CD14-positive monocyte (primary cell): ENCODE results near the gene MAD2L1BP. TPM values are rescaled to one million over a fixed set of nuclear protein-coding genes. Genes with fewer than 3 reads are reported as not detected.

Experiments
- DNase-seq, 3 donors: peaks; one replicate each; pipeline ENCODE4 v3.0.0-alpha.2; 2011 to 2022
- H2AFZ ChIP-seq: 2 replicates; pipeline ENCODE4 v1.6.0; 2012; ENCODE audit warnings: mild to moderate bottlenecking, low read depth, low read length, inconsistent platforms; ENCODE audit not compliant: insufficient read depth, poor library complexity, severe bottlenecking
- H3K27ac ChIP-seq, 2 donors: 1 replicate in 1 of 2; 2 replicates in 1 of 2; pipeline ENCODE4 v1.5.1; 2012 to 2013; ENCODE audit warnings: low read length in 2 of 2, control low read depth in 1 of 2, inconsistent platforms in 1 of 2, low read depth in 1 of 2, mild to moderate bottlenecking in 1 of 2
- H3K27me3 ChIP-seq, 2 donors: one replicate each; pipeline versions ENCODE4 v1.6.0 to v1.6.1; 2011 to 2013; ENCODE audit warnings: low read length in 2 of 2; ENCODE audit not compliant: control insufficient read depth in 2 of 2, insufficient read depth in 2 of 2
- H3K36me3 ChIP-seq, 2 donors: replicated peaks in 1 of 2; 1 replicate in 1 of 2; 2 replicates in 1 of 2; pipeline versions ENCODE4 v1.5.1 to v1.6.1; 2012 to 2013; ENCODE audit warnings: low read length in 2 of 2, control low read depth in 1 of 2, inconsistent platforms in 1 of 2, mild to moderate bottlenecking in 1 of 2; ENCODE audit not compliant: insufficient read depth in 2 of 2, control insufficient read depth in 1 of 2
- H3K4me1 ChIP-seq, 2 donors: 1 replicate in 1 of 2; 2 replicates in 1 of 2; pipeline versions ENCODE4 v1.5.1 to v1.6.1; 2012 to 2013; ENCODE audit warnings: low read length in 2 of 2, control low read depth in 1 of 2, inconsistent platforms in 1 of 2, mild to moderate bottlenecking in 1 of 2, moderate library complexity in 1 of 2; ENCODE audit not compliant: insufficient read depth in 2 of 2, control insufficient read depth in 1 of 2
- H3K4me2 ChIP-seq: replicated peaks from 2 replicates; pipeline ENCODE3; 2012; ENCODE audit warnings: low read length, moderate library complexity, mild to moderate bottlenecking; ENCODE audit not compliant: poor library complexity, severe bottlenecking; ENCODE audit errors: extremely low read depth
- H3K4me3 ChIP-seq, 3 experiments: fragments of 200-600 bp in 1 of 3; sonication (generic) in 1 of 3; replicated peaks in 1 of 3; 1 replicate in 2 of 3; 2 replicates in 1 of 3; pipeline ENCODE4 v1.5.1; 2011 to 2013; ENCODE audit warnings: low read length in 3 of 3, mild to moderate bottlenecking in 3 of 3, control low read depth in 2 of 3, low read depth in 2 of 3, inconsistent platforms in 1 of 3, moderate library complexity in 1 of 3
- H3K79me2 ChIP-seq: 2 replicates; pipeline ENCODE4 v1.6.0; 2012; ENCODE audit warnings: mild to moderate bottlenecking, control low read depth, inconsistent platforms, low read length, moderate library complexity; ENCODE audit not compliant: insufficient read depth
- H3K9ac ChIP-seq: 2 replicates; pipeline ENCODE4 v1.6.0; 2017; ENCODE audit warnings: low read length, mild to moderate bottlenecking; ENCODE audit not compliant: insufficient read depth, poor library complexity, severe bottlenecking
- H3K9me3 ChIP-seq, 2 donors: replicated peaks in 1 of 2; 1 replicate in 1 of 2; 2 replicates in 1 of 2; pipeline versions ENCODE4 v1.5.1 to v1.6.1; 2012 to 2013; ENCODE audit warnings: low read length in 2 of 2, control low read depth in 1 of 2; ENCODE audit not compliant: control insufficient read depth in 1 of 2, insufficient read depth in 1 of 2
- H4K20me1 ChIP-seq: 2 replicates; pipeline ENCODE4 v1.6.0; 2012; ENCODE audit warnings: mild to moderate bottlenecking, low read length, control low read depth, moderate library complexity; ENCODE audit not compliant: insufficient read depth
- H3K27ac Mint-ChIP-seq, 7 donors: one replicate each; pipeline ENCODE4 v1.8.0; 2020; ENCODE audit warnings: mild to moderate bottlenecking in 7 of 7, mixed read lengths in 7 of 7, moderate library complexity in 6 of 7, inconsistent platforms in 2 of 7
- H3K27me3 Mint-ChIP-seq, 3 donors: one replicate each; pipeline ENCODE4 v1.8.0; 2021 to 2022; ENCODE audit warnings: low read depth in 3 of 3, mild to moderate bottlenecking in 3 of 3, mixed read lengths in 3 of 3, moderate library complexity in 3 of 3, inconsistent platforms in 1 of 3
- H3K36me3 Mint-ChIP-seq, 2 donors: one replicate each; pipeline ENCODE4 v1.8.0; 2020; ENCODE audit warnings: mixed read lengths in 2 of 2, inconsistent platforms in 1 of 2, mild to moderate bottlenecking in 1 of 2
- H3K4me1 Mint-ChIP-seq: one replicate; pipeline ENCODE4 v1.8.0; 2020; ENCODE audit warnings: mild to moderate bottlenecking, mixed read lengths
- H3K4me3 Mint-ChIP-seq, 2 donors: one replicate each; pipeline ENCODE4 v1.8.0; 2020; ENCODE audit warnings: mild to moderate bottlenecking in 2 of 2, mixed read lengths in 2 of 2, moderate library complexity in 1 of 2
- H3K9me3 Mint-ChIP-seq, 7 donors: one replicate each; pipeline ENCODE4 v1.8.0; 2020 to 2022; ENCODE audit warnings: mixed read lengths in 7 of 7, mild to moderate bottlenecking in 6 of 7, moderate library complexity in 6 of 7, inconsistent platforms in 2 of 7
- WGBS: methylation state at CpG from one replicate; pipeline ENCODE4 v1.1.5; 2013; ENCODE audit warnings: missing lambda C conversion rate; ENCODE audit not compliant: insufficient coverage; 5-methylcytosine and 5-hydroxymethylcytosine counted together
- intact Hi-C, 2 donors: fragments of 100-400 bp; cut with micrococcal nuclease; formaldehyde crosslinking; loops; one replicate each; pipeline versions ENCODE4 v1.15.0 to v1.15.1; 2023
- polyA plus RNA-seq, 3 donors: library from polyadenylated mRNA; depleted of rRNA in 1 of 3; unstranded in 2 of 3; stranded (reverse) in 1 of 3; fragments of 300-500 nt in 2 of 3; fragments of >200 nt in 1 of 3; fragmentation: Illumina TruSeq in 2 of 3; gene quantifications; 1 replicate in 2 of 3; 2 replicates in 1 of 3; pipeline ENCODE4 v1.2.3, GENCODE V29; 2012 to 2021
- TF ChIP-seq, protein P1 (sequence below): fragments of 200-600 bp; IDR thresholded peaks from one replicate; pipeline ENCODE4 v1.8.0; 2022; ENCODE audit warnings: antibody characterized with exemption, mild to moderate bottlenecking

MAD2L1BP gene
- polyA plus RNA-seq, 3 donors, result 17.3 to 33.5 (median 26.5) TPM

DNA sequence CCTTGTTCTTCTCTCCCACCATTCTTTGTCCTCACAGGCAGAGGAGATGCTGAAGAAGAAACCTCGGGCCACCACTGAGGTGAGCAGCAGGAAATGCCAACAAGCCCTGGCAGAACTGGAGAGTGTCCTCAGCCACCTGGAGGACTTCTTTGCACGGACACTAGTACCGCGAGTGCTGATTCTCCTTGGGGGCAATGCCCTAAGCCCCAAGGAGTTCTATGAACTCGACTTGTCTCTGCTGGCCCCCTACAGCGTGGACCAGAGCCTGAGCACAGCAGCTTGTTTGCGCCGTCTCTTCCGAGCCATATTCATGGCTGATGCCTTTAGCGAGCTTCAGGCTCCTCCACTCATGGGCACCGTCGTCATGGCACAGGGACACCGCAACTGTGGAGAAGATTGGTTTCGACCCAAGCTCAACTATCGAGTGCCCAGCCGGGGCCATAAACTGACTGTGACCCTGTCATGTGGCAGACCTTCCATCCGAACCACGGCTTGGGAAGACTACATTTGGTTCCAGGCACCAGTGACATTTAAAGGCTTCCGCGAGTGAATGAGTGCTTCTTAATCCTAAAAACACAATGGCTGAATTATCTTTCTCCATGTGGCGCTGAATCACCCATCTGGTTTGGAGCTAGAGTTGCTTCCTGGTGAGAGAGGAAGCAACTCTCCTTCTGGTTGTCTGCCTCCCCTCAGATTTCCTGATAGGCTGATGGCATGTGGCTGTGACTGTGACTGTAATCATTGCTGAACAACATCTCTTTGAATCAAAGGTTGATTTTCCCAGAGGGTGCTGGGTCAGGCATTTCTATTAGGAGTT is 4.6 kb downstream of the MAD2L1BP start:
- Histone ChIP-seq H3K36me3 (peaks cover 29 to 43% of the 10 kb centered on the region in 2 donors), H3K4me1 (peaks cover 23 to 32% of the 10 kb centered on the region in 2 donors), H2AFZ (no peak overlapping the region), H4K20me1 (peaks cover 48% of the 10 kb centered on the region), H3K27ac (no peak overlapping the region), H3K79me2 (peaks cover 60% of the 10 kb centered on the region), H3K9ac (no peak overlapping the region), H3K9me3 (no peaks in the 10 kb centered on the region), H3K4me2 (no peak overlapping the region), H3K4me3 (no peak overlapping the region), H3K27me3 (no peaks in the 10 kb centered on the region)
- TF ChIP-seq, protein P1, sequence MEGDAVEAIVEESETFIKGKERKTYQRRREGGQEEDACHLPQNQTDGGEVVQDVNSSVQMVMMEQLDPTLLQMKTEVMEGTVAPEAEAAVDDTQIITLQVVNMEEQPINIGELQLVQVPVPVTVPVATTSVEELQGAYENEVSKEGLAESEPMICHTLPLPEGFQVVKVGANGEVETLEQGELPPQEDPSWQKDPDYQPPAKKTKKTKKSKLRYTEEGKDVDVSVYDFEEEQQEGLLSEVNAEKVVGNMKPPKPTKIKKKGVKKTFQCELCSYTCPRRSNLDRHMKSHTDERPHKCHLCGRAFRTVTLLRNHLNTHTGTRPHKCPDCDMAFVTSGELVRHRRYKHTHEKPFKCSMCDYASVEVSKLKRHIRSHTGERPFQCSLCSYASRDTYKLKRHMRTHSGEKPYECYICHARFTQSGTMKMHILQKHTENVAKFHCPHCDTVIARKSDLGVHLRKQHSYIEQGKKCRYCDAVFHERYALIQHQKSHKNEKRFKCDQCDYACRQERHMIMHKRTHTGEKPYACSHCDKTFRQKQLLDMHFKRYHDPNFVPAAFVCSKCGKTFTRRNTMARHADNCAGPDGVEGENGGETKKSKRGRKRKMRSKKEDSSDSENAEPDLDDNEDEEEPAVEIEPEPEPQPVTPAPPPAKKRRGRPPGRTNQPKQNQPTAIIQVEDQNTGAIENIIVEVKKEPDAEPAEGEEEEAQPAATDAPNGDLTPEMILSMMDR, result no peak
- H3K4me3 Mint-ChIP-seq, result no peak overlapping the region
- H3K27me3 Mint-ChIP-seq, result no peaks in the 10 kb centered on the region
- WGBS, result 95% methylated on average over 18 of the region's 21 CpGs
- no peak for DNase-seq
- peaks cover 31 to 57% of the 10 kb centered on the region in 2 donors for H3K36me3 Mint-ChIP-seq
- intact Hi-C loops, result no loop called here
- peaks cover 48% of the 10 kb centered on the region for H3K4me1 Mint-ChIP-seq
- peaks cover 0 to 3% (median 0%) of the 10 kb centered on the region in 7 donors for H3K9me3 Mint-ChIP-seq
- peak overlapping the region in 4 of 7 donors; percentile 20 to 60 (median 26) for H3K27ac Mint-ChIP-seq

DNA sequence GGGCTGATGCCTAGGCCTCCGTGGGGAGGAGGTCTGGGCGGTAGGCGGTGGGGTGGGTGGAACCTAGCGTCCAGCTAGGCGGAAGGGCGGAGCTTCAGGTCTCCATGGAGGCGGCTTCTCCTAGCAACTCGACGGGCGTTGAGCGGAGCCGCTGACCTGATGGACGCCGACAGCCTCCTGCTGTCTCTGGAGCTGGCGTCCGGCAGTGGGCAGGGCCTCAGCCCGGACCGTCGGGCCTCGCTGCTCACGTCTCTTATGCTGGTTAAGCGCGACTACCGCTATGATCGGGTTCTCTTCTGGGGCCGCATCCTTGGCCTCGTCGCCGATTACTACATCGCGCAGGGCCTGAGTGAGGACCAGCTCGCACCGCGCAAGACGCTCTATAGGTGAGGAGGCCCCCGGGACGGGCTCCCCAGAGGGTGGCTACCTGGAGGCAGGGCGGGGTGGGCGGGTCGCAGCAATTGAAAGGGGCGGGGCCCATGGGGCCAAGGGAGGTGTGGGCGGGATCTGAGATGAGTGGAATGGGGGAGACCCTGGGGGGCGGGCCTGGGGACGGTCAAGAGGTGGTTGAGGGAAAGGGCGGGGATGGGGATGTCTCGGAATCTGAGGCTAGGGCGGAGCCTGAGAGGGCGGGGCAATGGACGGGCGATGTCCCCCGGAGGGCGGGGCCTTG is 9.4 kb downstream of the MAD2L1BP start, which contains the start of gene RSPH9:
TSS of gene RSPH9 (plus strand) at position 97 of the 673 bp plus-strand sequence. CDS start at position 160, 63 bp downstream.
- H3K4me1 Mint-ChIP-seq, result peaks cover 19% of the 10 kb centered on the region
- Histone ChIP-seq H3K4me1 (peaks cover 10 to 12% of the 10 kb centered on the region in 2 donors), H3K27me3 (no peaks in the 10 kb centered on the region), H4K20me1 (peaks cover 32% of the 10 kb centered on the region), H3K4me2 (peak within 1 kb of the TSS; percentile 76), H3K9me3 (no peaks in the 10 kb centered on the region), H3K27ac (no peak within 1 kb of the TSS), H3K36me3 (peaks cover 17 to 26% of the 10 kb centered on the region in 2 donors), H3K79me2 (peaks cover 17% of the 10 kb centered on the region), H2AFZ (peak within 1 kb of the TSS; percentile 79), H3K9ac (no peak within 1 kb of the TSS), H3K4me3 (peak within 1 kb of the TSS; percentile 47 to 80 (median 67))
- WGBS, result under 1% methylated on average over 45 of the region's 52 CpGs
- H3K36me3 Mint-ChIP-seq, result peaks cover 17 to 25% of the 10 kb centered on the region in 2 donors
- peak within 1 kb of the TSS; percentile 86 to 94 for H3K4me3 Mint-ChIP-seq
- no peaks in the 10 kb centered on the region for H3K9me3 Mint-ChIP-seq
- peak; percentile 43 to 51 (median 48) for DNase-seq
- H3K27ac Mint-ChIP-seq, result peak within 1 kb of the TSS in 5 of 7 donors; percentile 53 to 90 (median 65)
- TF ChIP-seq, protein P1, result no peak
- H3K27me3 Mint-ChIP-seq, result peaks cover 0 to 8% (median 2%) of the 10 kb centered on the region in 3 donors
- intact Hi-C loops, result no loop called here
